ENCODE measurements around the gene TBRG4.

DNA sequence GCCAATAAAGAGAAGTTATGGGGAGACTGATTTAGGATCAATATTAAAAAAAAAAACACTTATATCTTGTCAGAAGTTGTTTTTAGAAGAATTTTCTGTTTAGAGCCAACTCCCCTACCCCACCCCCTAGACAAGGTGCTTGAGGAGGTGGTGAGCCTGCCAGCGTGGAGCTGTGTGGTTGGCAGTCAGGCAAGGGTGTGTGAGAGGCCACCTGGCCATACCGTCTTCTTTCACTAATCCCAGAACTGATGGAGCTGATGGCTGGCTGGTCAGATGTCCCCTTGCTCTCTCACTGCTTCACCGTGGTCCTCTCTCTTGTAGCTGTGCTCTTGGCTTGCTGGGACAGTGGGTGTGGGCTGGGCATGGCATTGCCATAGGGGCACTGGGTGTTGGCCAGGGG is 57.1 kb downstream of the TBRG4 start:
- TF ChIP-seq POLR2A (IDR thresholded peaks at IDR 0.05) (no peak), CTCF (IDR thresholded peaks at IDR 0.05) (no peak)
